A549 (cell line): ENCODE results near the gene PRSS22.

Experiments used
- JUNB ChIP-seq: fragments of >200 bp; sonication (Bioruptor Twin); formaldehyde crosslinking; IDR thresholded peaks from 2 replicates; pipeline ENCODE4 v1.6.1; 2016
- NPAS2 ChIP-seq: fragments of 250-450 bp; sonication (Bioruptor Pico); IDR thresholded peaks from 2 replicates; pipeline ENCODE4 v1.8.0; 2022; ENCODE audit warnings: mild to moderate bottlenecking, moderate library complexity, borderline replicate concordance
- POLR2A ChIP-seq: IDR thresholded peaks from 2 replicates; pipeline ENCODE4 v1.6.1; 2012; ENCODE audit warnings: mild to moderate bottlenecking, low read length
- SMC3 ChIP-seq: fragments of >200 bp; sonication (Bioruptor Twin); formaldehyde crosslinking; IDR thresholded peaks from 3 replicates; pipeline ENCODE4 v1.6.1; 2018; ENCODE audit warnings: inconsistent platforms
- TF ChIP-seq, protein P1 (sequence below): fragments of >200 bp; sonication (Bioruptor Twin); formaldehyde crosslinking; IDR thresholded peaks from 3 replicates; pipeline ENCODE4 v1.5.1; 2016

DNA sequence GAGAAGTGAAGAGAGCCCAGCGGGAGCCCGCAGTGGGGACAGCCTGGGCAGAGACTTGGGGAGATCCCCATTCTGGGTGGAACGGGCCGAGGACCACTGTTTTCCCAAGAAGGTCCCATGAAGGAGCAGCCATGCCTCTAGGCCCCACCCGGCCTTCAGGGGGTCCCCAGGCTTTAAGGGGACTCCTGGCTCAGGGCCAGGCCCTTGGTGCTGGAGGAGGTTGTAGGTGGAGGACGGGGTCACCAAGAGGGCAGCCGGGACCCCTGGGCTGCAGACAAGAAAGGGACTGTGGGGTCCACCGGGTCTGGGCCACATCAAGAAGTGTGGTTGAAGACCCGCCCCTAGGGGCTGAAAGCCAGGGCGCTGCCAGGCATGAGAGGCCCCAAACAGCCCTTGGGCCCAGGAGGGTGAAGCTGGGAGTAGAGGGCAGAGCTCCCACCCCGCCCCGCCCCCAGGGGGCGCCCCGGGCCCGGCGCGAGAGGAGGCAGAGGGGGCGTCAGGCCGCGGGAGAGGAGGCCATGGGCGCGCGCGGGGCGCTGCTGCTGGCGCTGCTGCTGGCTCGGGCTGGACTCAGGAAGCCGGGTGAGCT lies 41.1 kb downstream of the PRSS22 start, which contains the start of gene PRSS21:
- TF ChIP-seq, protein P1, sequence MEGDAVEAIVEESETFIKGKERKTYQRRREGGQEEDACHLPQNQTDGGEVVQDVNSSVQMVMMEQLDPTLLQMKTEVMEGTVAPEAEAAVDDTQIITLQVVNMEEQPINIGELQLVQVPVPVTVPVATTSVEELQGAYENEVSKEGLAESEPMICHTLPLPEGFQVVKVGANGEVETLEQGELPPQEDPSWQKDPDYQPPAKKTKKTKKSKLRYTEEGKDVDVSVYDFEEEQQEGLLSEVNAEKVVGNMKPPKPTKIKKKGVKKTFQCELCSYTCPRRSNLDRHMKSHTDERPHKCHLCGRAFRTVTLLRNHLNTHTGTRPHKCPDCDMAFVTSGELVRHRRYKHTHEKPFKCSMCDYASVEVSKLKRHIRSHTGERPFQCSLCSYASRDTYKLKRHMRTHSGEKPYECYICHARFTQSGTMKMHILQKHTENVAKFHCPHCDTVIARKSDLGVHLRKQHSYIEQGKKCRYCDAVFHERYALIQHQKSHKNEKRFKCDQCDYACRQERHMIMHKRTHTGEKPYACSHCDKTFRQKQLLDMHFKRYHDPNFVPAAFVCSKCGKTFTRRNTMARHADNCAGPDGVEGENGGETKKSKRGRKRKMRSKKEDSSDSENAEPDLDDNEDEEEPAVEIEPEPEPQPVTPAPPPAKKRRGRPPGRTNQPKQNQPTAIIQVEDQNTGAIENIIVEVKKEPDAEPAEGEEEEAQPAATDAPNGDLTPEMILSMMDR = no peak
- no peak for TF ChIP-seq JUNB
- TF ChIP-seq POLR2A = no peak
- TF ChIP-seq NPAS2 (CRISPR knock-in tag) = no peak
- no peak for TF ChIP-seq SMC3
